Measurements from ENCODE around the gene VAMP1. TPM values are rescaled to one million over a fixed set of nuclear protein-coding genes. Genes with fewer than 3 reads are reported as not detected.
A peak's percentile ranks its signal among the peaks of the same experiment; 100 is the strongest.

Gene VAMP1
- total RNA-seq, 4 donors from 2014 or later = 7.5 to 25.9 (median 12.8) TPM

DNA sequence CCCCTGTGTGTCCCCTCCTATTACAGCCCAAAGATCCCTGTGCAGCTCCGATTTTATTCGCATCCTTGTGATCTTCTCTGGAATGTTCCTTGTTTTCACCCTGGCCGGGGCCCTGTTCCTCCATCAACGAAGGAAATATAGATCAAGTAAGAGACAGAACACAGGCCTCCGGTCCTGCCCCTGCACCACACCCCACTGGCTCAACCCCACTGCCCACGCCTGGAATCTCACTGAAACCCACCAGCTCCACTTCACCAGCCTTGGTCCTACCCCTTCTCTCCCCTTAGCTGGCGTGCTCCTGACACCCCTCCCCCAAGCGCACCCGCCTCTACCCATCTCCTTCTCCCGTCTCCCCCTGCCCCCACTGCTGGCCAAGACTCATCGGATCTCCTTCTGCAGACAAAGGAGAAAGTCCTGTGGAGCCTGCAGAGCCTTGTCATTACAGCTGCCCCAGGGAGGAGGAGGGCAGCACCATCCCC, 19.6 kb downstream of the VAMP1 start:
- intact Hi-C loops (cut with DNase I) = no loop called here
- TF ChIP-seq, protein P1, sequence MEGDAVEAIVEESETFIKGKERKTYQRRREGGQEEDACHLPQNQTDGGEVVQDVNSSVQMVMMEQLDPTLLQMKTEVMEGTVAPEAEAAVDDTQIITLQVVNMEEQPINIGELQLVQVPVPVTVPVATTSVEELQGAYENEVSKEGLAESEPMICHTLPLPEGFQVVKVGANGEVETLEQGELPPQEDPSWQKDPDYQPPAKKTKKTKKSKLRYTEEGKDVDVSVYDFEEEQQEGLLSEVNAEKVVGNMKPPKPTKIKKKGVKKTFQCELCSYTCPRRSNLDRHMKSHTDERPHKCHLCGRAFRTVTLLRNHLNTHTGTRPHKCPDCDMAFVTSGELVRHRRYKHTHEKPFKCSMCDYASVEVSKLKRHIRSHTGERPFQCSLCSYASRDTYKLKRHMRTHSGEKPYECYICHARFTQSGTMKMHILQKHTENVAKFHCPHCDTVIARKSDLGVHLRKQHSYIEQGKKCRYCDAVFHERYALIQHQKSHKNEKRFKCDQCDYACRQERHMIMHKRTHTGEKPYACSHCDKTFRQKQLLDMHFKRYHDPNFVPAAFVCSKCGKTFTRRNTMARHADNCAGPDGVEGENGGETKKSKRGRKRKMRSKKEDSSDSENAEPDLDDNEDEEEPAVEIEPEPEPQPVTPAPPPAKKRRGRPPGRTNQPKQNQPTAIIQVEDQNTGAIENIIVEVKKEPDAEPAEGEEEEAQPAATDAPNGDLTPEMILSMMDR (IDR thresholded peaks at IDR 0.05) = no peak
- TF ChIP-seq POLR2A (IDR thresholded peaks at IDR 0.05) = no peak
- no peaks in the 10 kb centered on the region for H3K36me3 ChIP-seq
- H3K4me1 ChIP-seq = peaks cover 39 to 53% of the 10 kb centered on the region in 2 donors
- no peak for DNase-seq
- H3K4me3 ChIP-seq (replicated peaks in 1 of 3) = peak overlapping the region in 2 of 3 donors; percentile 9 to 74
- H3K9me3 ChIP-seq = no peaks in the 10 kb centered on the region
- no peaks in the 10 kb centered on the region for H3K27me3 ChIP-seq
- 17% methylated on average over 11 of the region's 11 CpGs for WGBS, 2 donors
- H3K27ac ChIP-seq = peak overlapping the region; percentile 99

GRCh38 chr12:6450091-6450868, 20.2 kb downstream of the VAMP1 start:
- no peak for DNase-seq
- H3K36me3 ChIP-seq = no peaks in the 10 kb centered on the region
- no peak for TF ChIP-seq POLR2A (IDR thresholded peaks at IDR 0.05)
- TF ChIP-seq, protein P1 (IDR thresholded peaks at IDR 0.05) = no peak
- peak overlapping the region in 1 of 3 donors; percentile 74 for H3K4me3 ChIP-seq (replicated peaks in 1 of 3)
- peak overlapping the region; percentile 99 for H3K27ac ChIP-seq
- peaks cover 45 to 59% of the 10 kb centered on the region in 2 donors for H3K4me1 ChIP-seq
- no peaks in the 10 kb centered on the region for H3K9me3 ChIP-seq
- H3K27me3 ChIP-seq = no peaks in the 10 kb centered on the region
- WGBS, 2 donors = 60 to 68% methylated on average over 16 of the region's 16 CpGs
- intact Hi-C loops (cut with DNase I) = no loop called here

- Histone ChIP-seq H3K4me3 (replicated peaks in 1 of 3) (no peak within 1 kb of the TSS), H3K27ac (peak within 1 kb of the TSS; percentile 69 to 88 (median 70)), H3K9me3 (no peaks in the 10 kb centered on the region), H3K27me3 (no peaks in the 10 kb centered on the region), H3K4me1 (peaks cover 36 to 46% of the 10 kb centered on the region in 2 donors), H3K36me3 (no peaks in the 10 kb centered on the region)
- intact Hi-C loops (cut with DNase I) = no loop called here
- WGBS, 2 donors = 70 to 76% methylated on average over 16 of the region's 16 CpGs
- TF ChIP-seq, protein P1 (IDR thresholded peaks at IDR 0.05) = no peak
- TF ChIP-seq POLR2A (IDR thresholded peaks at IDR 0.05) = no peak
- peak in 1 of 2 donors; percentile 25 for DNase-seq
These were observed 25.5 kb downstream of the VAMP1 start, which contains the start of gene CD27 for GRCh38 chr12:6444704-6445688. TSS of gene CD27 (plus strand) at chr12:6444955. CDS start at chr12:6445096, 141 bp downstream.

GRCh38 chr12:6444031-6444430, 26.4 kb downstream of the VAMP1 start:
- Histone ChIP-seq H3K4me1 (peaks cover 33 to 38% of the 10 kb centered on the region in 2 donors), H3K9me3 (no peaks in the 10 kb centered on the region), H3K27ac (no peak overlapping the region), H3K4me3 (replicated peaks in 1 of 3) (no peak overlapping the region), H3K27me3 (no peaks in the 10 kb centered on the region), H3K36me3 (no peaks in the 10 kb centered on the region)
- DNase-seq = no peak
- TF ChIP-seq, protein P1 (IDR thresholded peaks at IDR 0.05) = no peak
- TF ChIP-seq POLR2A (IDR thresholded peaks at IDR 0.05) = no peak
- WGBS, 2 donors = 82 to 88% methylated on average over 4 of the region's 4 CpGs
- intact Hi-C loops (cut with DNase I) = no loop called here
